Calu3 (cell line): ENCODE results near the gene CYSTM1. TPM values are rescaled to one million over a fixed set of nuclear protein-coding genes. Genes with fewer than 3 reads are reported as not detected.

Experiments used
- BruUV-seq: library from RNA; stranded (reverse); fragments of 400-500 nt; replicated peaks from 2 replicates; lab custom pipeline; 2021; lab: Mats Ljungman, UMichigan
- CTCF ChIA-PET: fragments of 300-600 bp; sonication (Branson Sonifier 250); formaldehyde crosslinking; loops from one replicate; lab custom pipeline; 2022; ENCODE audit warnings: antibody characterized with exemption; lab: Charles Lee
- DNase-seq: peaks from one replicate; pipeline ENCODE4 v3.0.0; 2022
- H3K27ac Mint-ChIP-seq: one replicate; pipeline ENCODE4 v1.8.0; 2022; ENCODE audit warnings: mixed read lengths; ENCODE audit not compliant: unreplicated experiment
- H3K27me3 Mint-ChIP-seq: one replicate; pipeline ENCODE4 v1.8.0; 2022; ENCODE audit warnings: mixed read lengths; ENCODE audit not compliant: unreplicated experiment
- H3K36me3 Mint-ChIP-seq: one replicate; pipeline ENCODE4 v1.8.0; 2022; ENCODE audit warnings: mild to moderate bottlenecking, moderate library complexity, mixed read lengths; ENCODE audit not compliant: insufficient read depth, unreplicated experiment
- H3K4me1 Mint-ChIP-seq: one replicate; pipeline ENCODE4 v1.8.0; 2022; ENCODE audit warnings: mild to moderate bottlenecking, low read depth, mixed read lengths; ENCODE audit not compliant: unreplicated experiment
- H3K4me3 Mint-ChIP-seq: one replicate; pipeline ENCODE4 v1.8.0; 2022; ENCODE audit warnings: mild to moderate bottlenecking, low read depth, moderate library complexity, mixed read lengths; ENCODE audit not compliant: unreplicated experiment
- H3K9me3 Mint-ChIP-seq: one replicate; pipeline ENCODE4 v1.8.0; 2022; ENCODE audit warnings: low read depth, mixed read lengths; ENCODE audit not compliant: unreplicated experiment
- intact Hi-C: fragments of 100-400 bp; cut with micrococcal nuclease; formaldehyde crosslinking; loops from one replicate; pipeline ENCODE4 v1.10.0; 2022; ENCODE audit not compliant: unreplicated experiment
- total RNA-seq: library from RNA; stranded (reverse); gene quantifications from 2 replicates; pipeline ENCODE4 v1.2.3, GENCODE V29; 2022
- TF ChIP-seq, protein P1 (sequence below): fragments of 200-600 bp; IDR thresholded peaks from one replicate; pipeline ENCODE4 v1.8.0; 2022; ENCODE audit warnings: antibody characterized with exemption; ENCODE audit not compliant: unreplicated experiment

Gene CYSTM1
- total RNA-seq, 1 experiment from 2014 or later, result 198 TPM

GRCh38 chr5:140189977-140190871 lies 15.2 kb downstream of the CYSTM1 start:
- TF ChIP-seq, protein P1, sequence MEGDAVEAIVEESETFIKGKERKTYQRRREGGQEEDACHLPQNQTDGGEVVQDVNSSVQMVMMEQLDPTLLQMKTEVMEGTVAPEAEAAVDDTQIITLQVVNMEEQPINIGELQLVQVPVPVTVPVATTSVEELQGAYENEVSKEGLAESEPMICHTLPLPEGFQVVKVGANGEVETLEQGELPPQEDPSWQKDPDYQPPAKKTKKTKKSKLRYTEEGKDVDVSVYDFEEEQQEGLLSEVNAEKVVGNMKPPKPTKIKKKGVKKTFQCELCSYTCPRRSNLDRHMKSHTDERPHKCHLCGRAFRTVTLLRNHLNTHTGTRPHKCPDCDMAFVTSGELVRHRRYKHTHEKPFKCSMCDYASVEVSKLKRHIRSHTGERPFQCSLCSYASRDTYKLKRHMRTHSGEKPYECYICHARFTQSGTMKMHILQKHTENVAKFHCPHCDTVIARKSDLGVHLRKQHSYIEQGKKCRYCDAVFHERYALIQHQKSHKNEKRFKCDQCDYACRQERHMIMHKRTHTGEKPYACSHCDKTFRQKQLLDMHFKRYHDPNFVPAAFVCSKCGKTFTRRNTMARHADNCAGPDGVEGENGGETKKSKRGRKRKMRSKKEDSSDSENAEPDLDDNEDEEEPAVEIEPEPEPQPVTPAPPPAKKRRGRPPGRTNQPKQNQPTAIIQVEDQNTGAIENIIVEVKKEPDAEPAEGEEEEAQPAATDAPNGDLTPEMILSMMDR, result no peak
- BruUV-seq, result no TSS peak
- intact Hi-C loops, result no loop called here
- Mint-ChIP-seq H3K36me3 (peaks cover 14% of the 10 kb centered on the region), H3K4me1 (peaks cover 30% of the 10 kb centered on the region), H3K4me3 (no peak overlapping the region), H3K27me3 (no peaks in the 10 kb centered on the region), H3K9me3 (no peaks in the 10 kb centered on the region), H3K27ac (peak overlapping the region; percentile 67)
- CTCF ChIA-PET, result interaction anchor here (0.5 to 1.0 kb wide), 3 partner anchors 12 to 54 kb away, joined by 3 to 4 read pairs (median 3); no protein-coding TSS in a partner anchor
- no peak for DNase-seq

- peaks cover 30% of the 10 kb centered on the region for H3K4me1 Mint-ChIP-seq
- H3K9me3 Mint-ChIP-seq, result no peaks in the 10 kb centered on the region
- peaks cover 14% of the 10 kb centered on the region for H3K36me3 Mint-ChIP-seq
- H3K27ac Mint-ChIP-seq, result peak overlapping the region; percentile 67
- H3K27me3 Mint-ChIP-seq, result no peaks in the 10 kb centered on the region
- CTCF ChIA-PET, result interaction anchor here (0.5 to 0.9 kb wide), 2 partner anchors 28 to 53 kb away, joined by 3 to 4 read pairs; no protein-coding TSS in a partner anchor
- TF ChIP-seq, protein P1, result no peak
- intact Hi-C loops, result no loop called here
- H3K4me3 Mint-ChIP-seq, result no peak overlapping the region
- BruUV-seq, result no TSS peak
- DNase-seq, result no peak
Observed at GRCh38 chr5:140190872-140191218, 15.9 kb downstream of the CYSTM1 start.

- Mint-ChIP-seq H3K4me3 (no peak overlapping the region), H3K36me3 (peaks cover 24% of the 10 kb centered on the region), H3K4me1 (peaks cover 47% of the 10 kb centered on the region), H3K9me3 (no peaks in the 10 kb centered on the region), H3K27ac (peak overlapping the region; percentile 28), H3K27me3 (no peaks in the 10 kb centered on the region)
- TF ChIP-seq, protein P1, result no peak
- no peak for DNase-seq
- no TSS peak for BruUV-seq
- intact Hi-C loops, result no loop called here
- CTCF ChIA-PET, result no interaction called here
Observed at GRCh38 chr5:140192715-140193430, 17.9 kb downstream of the CYSTM1 start.

DNA sequence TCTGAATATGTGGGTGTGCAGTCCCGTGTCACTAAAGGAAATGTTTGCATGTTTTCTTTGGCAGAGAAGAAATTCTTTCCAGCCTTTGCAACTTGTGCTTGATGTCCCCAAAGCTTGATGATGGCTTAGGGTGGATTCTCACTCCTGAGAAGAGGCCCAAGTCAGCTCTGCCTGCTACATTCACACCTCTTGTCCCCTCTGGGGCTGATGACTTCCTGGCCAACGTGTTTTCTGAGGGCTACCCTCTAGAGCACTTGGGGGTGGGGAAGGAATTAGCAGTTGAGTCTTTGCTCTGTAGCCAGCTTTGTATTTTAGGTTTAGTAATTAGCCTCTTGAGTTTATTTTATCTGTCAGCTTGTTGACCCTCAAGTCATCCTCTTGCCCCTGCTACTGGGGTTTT lies 19.7 kb downstream of the CYSTM1 start:
- BruUV-seq, result no TSS peak
- TF ChIP-seq, protein P1, result no peak
- Mint-ChIP-seq H3K9me3 (no peaks in the 10 kb centered on the region), H3K36me3 (peaks cover 22% of the 10 kb centered on the region), H3K4me1 (peaks cover 46% of the 10 kb centered on the region), H3K4me3 (no peak overlapping the region), H3K27me3 (no peaks in the 10 kb centered on the region), H3K27ac (no peak overlapping the region)
- DNase-seq, result no peak
- CTCF ChIA-PET, result interaction anchor here (0.6 kb wide), 1 partner anchor 236 kb away, joined by 3 read pairs; no protein-coding TSS in a partner anchor
- intact Hi-C loops, result no loop called here
